K562 (cell line): Measurements from ENCODE around the gene GALNT16. TPM values are rescaled to one million over a fixed set of nuclear protein-coding genes. Genes with fewer than 3 reads are reported as not detected.

ENCODE experiments used
- ATAC-seq: fragments of 200-7000 bp; cut with Tn5 transposase; 3 replicates; pipeline ENCODE4 v1.9.1; 2020; ENCODE audit warnings: moderate library complexity
- BruUV-seq: library from RNA; stranded (reverse); fragments of 400-500 nt; replicated peaks from 2 replicates; lab custom pipeline; 2021; lab: Mats Ljungman, UMichigan
- CTCF ChIA-PET: fragments of 300-600 bp; formaldehyde crosslinking; extraction: SDS; loops from one replicate; lab custom pipeline; 2021; ENCODE audit warnings: low intra/inter-chr PET ratio; lab: Yijun Ruan, JAX
- POLR2A ChIA-PET: fragments of 300-600, 350-650 bp; sonication (Branson Sonifier 250); formaldehyde crosslinking; extraction: SDS; loops from one replicate; lab custom pipeline; 2021; ENCODE audit warnings: antibody characterized with exemption, inconsistent platforms; lab: Yijun Ruan, JAX
- DNase-seq, 4 experiments: peaks; one replicate each; pipeline versions ENCODE4 v3.0.0 to v3.0.0-alpha.2; 2011 to 2018; ENCODE audit warnings: low spot score in 3 of 4, mixed read lengths in 3 of 4; ENCODE audit errors: extremely low read depth in 1 of 4
- FAIRE-seq: peaks from 2 replicates; lab custom pipeline; 2011; peaks lifted over from hg19 to GRCh38; lab: Jason Lieb, UNC
- H2AFZ ChIP-seq: 2 replicates; pipeline ENCODE4 v1.6.0; 2011; ENCODE audit warnings: low read depth, low read length, control low read depth, inconsistent platforms
- H3K27ac ChIP-seq: fragments of 200-600 bp; 3 replicates; pipeline ENCODE4 v1.8.0; 2011; ENCODE audit warnings: low read depth, mild to moderate bottlenecking, control low read depth, inconsistent platforms, low read length, moderate library complexity, mixed read lengths; ENCODE audit errors: extremely low read depth
- H3K27me3 ChIP-seq, 2 experiments: fragments of 300-600 bp in 1 of 2; 2 replicates in 1 of 2; 3 replicates in 1 of 2; pipeline versions ENCODE4 v1.6.0 to v1.8.0; 2011; ENCODE audit warnings: inconsistent platforms in 2 of 2, low read length in 2 of 2, mild to moderate bottlenecking in 1 of 2, mixed read lengths in 1 of 2, moderate library complexity in 1 of 2; ENCODE audit not compliant: control insufficient read depth in 2 of 2, insufficient read depth in 2 of 2
- H3K36me3 ChIP-seq: fragments of 300-600 bp; 3 replicates; pipeline ENCODE4 v1.8.0; 2011; ENCODE audit warnings: mild to moderate bottlenecking, low read length, inconsistent platforms; ENCODE audit not compliant: control insufficient read depth, insufficient read depth
- H3K4me1 ChIP-seq, 2 experiments: fragments of 200-600 bp in 1 of 2; replicated peaks in 1 of 2; 2 replicates in 1 of 2; 3 replicates in 1 of 2; pipeline versions ENCODE4 v1.5.1 to v1.8.0; 2011; ENCODE audit warnings: inconsistent platforms in 2 of 2, low read length in 2 of 2, mild to moderate bottlenecking in 1 of 2, mixed read lengths in 1 of 2, moderate library complexity in 1 of 2; ENCODE audit not compliant: control insufficient read depth in 2 of 2, insufficient read depth in 2 of 2
- H3K4me2 ChIP-seq: 2 replicates; pipeline ENCODE4 v1.6.1; 2011; ENCODE audit warnings: low read length, control low read depth, inconsistent platforms, mixed read lengths; ENCODE audit not compliant: insufficient read depth
- H3K4me3 ChIP-seq: fragments of 200-600 bp; sonication (generic), shearing (Covaris generic); 2 replicates; pipeline ENCODE4 v1.5.1; 2016; ENCODE audit warnings: control low read depth, inconsistent platforms
- H3K79me2 ChIP-seq: fragments of 200-600 bp; 3 replicates; pipeline ENCODE4 v1.8.0; 2011; ENCODE audit warnings: low read length, inconsistent platforms; ENCODE audit not compliant: control insufficient read depth, insufficient read depth
- H3K9ac ChIP-seq, 2 experiments: 2 replicates each; pipeline versions ENCODE4 v1.6.0 to v1.6.1; 2011; ENCODE audit warnings: low read depth in 2 of 2, low read length in 2 of 2, control low read depth in 1 of 2, inconsistent platforms in 1 of 2, mild to moderate bottlenecking in 1 of 2, mixed read lengths in 1 of 2; ENCODE audit not compliant: insufficient read depth in 1 of 2
- H3K9me1 ChIP-seq: one replicate; pipeline ENCODE4 v1.6.0; 2011; ENCODE audit warnings: inconsistent platforms, mild to moderate bottlenecking, low read length, moderate library complexity; ENCODE audit not compliant: control insufficient read depth, insufficient read depth
- H3K9me3 ChIP-seq: replicated peaks from 2 replicates; pipeline ENCODE4 v1.5.1; 2011; ENCODE audit warnings: low read depth, low read length, inconsistent platforms; ENCODE audit not compliant: control insufficient read depth, insufficient read depth
- H4K20me1 ChIP-seq: replicated peaks from 2 replicates; pipeline ENCODE4 v1.6.1; 2011; ENCODE audit warnings: low read length, inconsistent platforms, mixed read lengths; ENCODE audit not compliant: control insufficient read depth, insufficient read depth
- E2F3 ChIP-seq: fragments of 250-450 bp; sonication (Bioruptor Pico); IDR thresholded peaks from 2 replicates; pipeline ENCODE4 v1.4.0; 2020; ENCODE audit warnings: mild to moderate bottlenecking
- MTA3 ChIP-seq: fragments of 450-650 bp; formaldehyde crosslinking; IDR thresholded peaks from 2 replicates; pipeline ENCODE4 v1.6.1; 2017; ENCODE audit warnings: mild to moderate bottlenecking, borderline replicate concordance
- PPARD ChIP-seq: fragments of 250-450 bp; sonication (Bioruptor Pico); IDR thresholded peaks from 2 replicates; pipeline ENCODE4 v1.8.0; 2022; ENCODE audit warnings: inconsistent platforms, mild to moderate bottlenecking, moderate library complexity
- RNF2 ChIP-seq: sonication (generic); IDR thresholded peaks from 2 replicates; pipeline ENCODE4 v1.6.1; 2016
- SAFB2 ChIP-seq: fragments of 200-400 bp; formaldehyde crosslinking; IDR thresholded peaks from 2 replicates; pipeline ENCODE4 v1.6.1; 2018; ENCODE audit warnings: borderline replicate concordance, low read length, low read depth, moderate library complexity; ENCODE audit not compliant: severe bottlenecking
- SIRT6 ChIP-seq: IDR thresholded peaks from one replicate; pipeline ENCODE4 v1.6.1; 2012; ENCODE audit warnings: low read depth, mild to moderate bottlenecking, control low read depth, inconsistent platforms, low read length, moderate library complexity
- STAT5A ChIP-seq: IDR thresholded peaks from 2 replicates; pipeline ENCODE4 v1.6.1; 2012; ENCODE audit warnings: low read length, inconsistent platforms, borderline replicate concordance
- TAF1 ChIP-seq: IDR thresholded peaks from 2 replicates; pipeline ENCODE4 v1.6.1; 2011; ENCODE audit warnings: mild to moderate bottlenecking, low read length, moderate library complexity; ENCODE audit not compliant: insufficient read depth, control insufficient read depth, severe bottlenecking; ENCODE audit errors: extremely low read depth
- TSC22D4 ChIP-seq: fragments of 450-650 bp; IDR thresholded peaks from 2 replicates; pipeline ENCODE4 v1.6.1; 2016; ENCODE audit warnings: missing genetic modification characterization, missing biosample characterization, control low read depth
- ZNF354B ChIP-seq: fragments of 250-450 bp; sonication (Bioruptor Pico); IDR thresholded peaks from 2 replicates; pipeline ENCODE4 v1.4.0; 2020
- WGBS: fragments of 100-300 bp; shearing (Covaris generic); methylation state at CpG from one replicate; pipeline ENCODE4 v1.1.6; 2016; ENCODE audit warnings: low coverage, mixed read lengths; ENCODE audit not compliant: insufficient coverage; ENCODE audit errors: missing lambda C conversion rate; 5-methylcytosine and 5-hydroxymethylcytosine counted together
- in situ Hi-C: fragments of 300-500 bp; cut with MboI; formaldehyde crosslinking; loops from 4 replicates; pipeline ENCODE4 v1.15.0; 2018; ENCODE audit warnings: inconsistent platforms, mixed read lengths
- intact Hi-C: fragments of 100-400 bp; cut with micrococcal nuclease; formaldehyde crosslinking; loops from 2 replicates; pipeline ENCODE4 v1.14.2; 2022
- polyA plus RNA-seq, 8 experiments: library from polyadenylated mRNA; depleted of rRNA in 4 of 8; stranded (reverse) in 5 of 8; unstranded in 3 of 8; fragments of >200 nt; fragmentation: Nextera tagmentation in 2 of 8; fragmentation: Illumina TruSeq in 1 of 8; extraction: Ambion mirVana in 2 of 8; extraction: Trizol in 1 of 8; gene quantifications; 2 replicates each; pipeline versions ENCODE4 v1.2.1 to v1.2.3, GENCODE V29; 2011 to 2014; ENCODE audit warnings: inconsistent platforms in 1 of 8, missing spikeins in 1 of 8
- total RNA-seq, 7 experiments: library from RNA; depleted of rRNA in 6 of 7; stranded (reverse); fragments of >200 nt in 6 of 7; fragmentation: Illumina TruSeq in 2 of 7; extraction: Trizol in 2 of 7; gene quantifications; 2 replicates each; pipeline versions ENCODE4 v1.2.1 to v1.2.3, GENCODE V29; 2011 to 2021; ENCODE audit warnings: low replicate concordance in 1 of 7
- TF ChIP-seq, protein P1 (sequence below): sonication (generic); formaldehyde crosslinking; IDR thresholded peaks from 2 replicates; pipeline ENCODE4 v1.8.0; 2023; ENCODE audit warnings: missing genetic modification reagents, mild to moderate bottlenecking, borderline replicate concordance
- TF ChIP-seq, protein P2 (sequence below): fragments of 250-450 bp; sonication (Bioruptor Pico); IDR thresholded peaks from 2 replicates; pipeline ENCODE4 v1.5.0; 2022; ENCODE audit warnings: mild to moderate bottlenecking
- TF ChIP-seq, protein P3 (sequence below): fragments of 450-650 bp; formaldehyde crosslinking; IDR thresholded peaks from 2 replicates; pipeline ENCODE4 v1.4.0; 2022; ENCODE audit warnings: missing genetic modification characterization

The GALNT16 gene
- total and polyA plus RNA-seq, 9 of the 15 experiments (the other 6 are each of a cell fraction or from before 2014, with no cell fraction given) = not detected

DNA sequence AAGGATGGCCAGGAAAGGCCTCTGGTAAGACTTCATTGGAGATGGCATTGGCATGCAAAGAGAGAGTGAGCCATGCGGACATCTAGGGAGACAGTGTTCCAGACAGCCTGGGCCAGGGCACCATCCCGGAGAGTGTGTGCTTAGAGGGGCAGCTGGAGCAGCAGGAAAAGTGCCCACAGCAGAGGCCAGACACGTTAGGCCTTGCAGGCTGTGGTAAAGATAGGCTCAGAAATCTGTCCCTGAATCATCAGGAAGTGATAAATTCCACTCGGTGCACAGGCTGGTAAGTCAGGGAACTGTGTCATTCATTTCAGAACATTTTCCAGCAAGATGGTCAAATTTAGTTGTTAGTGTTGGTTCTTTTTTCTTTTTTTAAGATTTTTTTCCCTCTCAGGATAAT is 8.8 kb downstream of the GALNT16 start (continued):
- TF ChIP-seq MTA3 = no peak
- no peak for TF ChIP-seq SIRT6
- TF ChIP-seq, protein P1, sequence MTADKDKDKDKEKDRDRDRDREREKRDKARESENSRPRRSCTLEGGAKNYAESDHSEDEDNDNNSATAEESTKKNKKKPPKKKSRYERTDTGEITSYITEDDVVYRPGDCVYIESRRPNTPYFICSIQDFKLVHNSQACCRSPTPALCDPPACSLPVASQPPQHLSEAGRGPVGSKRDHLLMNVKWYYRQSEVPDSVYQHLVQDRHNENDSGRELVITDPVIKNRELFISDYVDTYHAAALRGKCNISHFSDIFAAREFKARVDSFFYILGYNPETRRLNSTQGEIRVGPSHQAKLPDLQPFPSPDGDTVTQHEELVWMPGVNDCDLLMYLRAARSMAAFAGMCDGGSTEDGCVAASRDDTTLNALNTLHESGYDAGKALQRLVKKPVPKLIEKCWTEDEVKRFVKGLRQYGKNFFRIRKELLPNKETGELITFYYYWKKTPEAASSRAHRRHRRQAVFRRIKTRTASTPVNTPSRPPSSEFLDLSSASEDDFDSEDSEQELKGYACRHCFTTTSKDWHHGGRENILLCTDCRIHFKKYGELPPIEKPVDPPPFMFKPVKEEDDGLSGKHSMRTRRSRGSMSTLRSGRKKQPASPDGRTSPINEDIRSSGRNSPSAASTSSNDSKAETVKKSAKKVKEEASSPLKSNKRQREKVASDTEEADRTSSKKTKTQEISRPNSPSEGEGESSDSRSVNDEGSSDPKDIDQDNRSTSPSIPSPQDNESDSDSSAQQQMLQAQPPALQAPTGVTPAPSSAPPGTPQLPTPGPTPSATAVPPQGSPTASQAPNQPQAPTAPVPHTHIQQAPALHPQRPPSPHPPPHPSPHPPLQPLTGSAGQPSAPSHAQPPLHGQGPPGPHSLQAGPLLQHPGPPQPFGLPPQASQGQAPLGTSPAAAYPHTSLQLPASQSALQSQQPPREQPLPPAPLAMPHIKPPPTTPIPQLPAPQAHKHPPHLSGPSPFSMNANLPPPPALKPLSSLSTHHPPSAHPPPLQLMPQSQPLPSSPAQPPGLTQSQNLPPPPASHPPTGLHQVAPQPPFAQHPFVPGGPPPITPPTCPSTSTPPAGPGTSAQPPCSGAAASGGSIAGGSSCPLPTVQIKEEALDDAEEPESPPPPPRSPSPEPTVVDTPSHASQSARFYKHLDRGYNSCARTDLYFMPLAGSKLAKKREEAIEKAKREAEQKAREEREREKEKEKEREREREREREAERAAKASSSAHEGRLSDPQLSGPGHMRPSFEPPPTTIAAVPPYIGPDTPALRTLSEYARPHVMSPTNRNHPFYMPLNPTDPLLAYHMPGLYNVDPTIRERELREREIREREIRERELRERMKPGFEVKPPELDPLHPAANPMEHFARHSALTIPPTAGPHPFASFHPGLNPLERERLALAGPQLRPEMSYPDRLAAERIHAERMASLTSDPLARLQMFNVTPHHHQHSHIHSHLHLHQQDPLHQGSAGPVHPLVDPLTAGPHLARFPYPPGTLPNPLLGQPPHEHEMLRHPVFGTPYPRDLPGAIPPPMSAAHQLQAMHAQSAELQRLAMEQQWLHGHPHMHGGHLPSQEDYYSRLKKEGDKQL = no peak

DNA sequence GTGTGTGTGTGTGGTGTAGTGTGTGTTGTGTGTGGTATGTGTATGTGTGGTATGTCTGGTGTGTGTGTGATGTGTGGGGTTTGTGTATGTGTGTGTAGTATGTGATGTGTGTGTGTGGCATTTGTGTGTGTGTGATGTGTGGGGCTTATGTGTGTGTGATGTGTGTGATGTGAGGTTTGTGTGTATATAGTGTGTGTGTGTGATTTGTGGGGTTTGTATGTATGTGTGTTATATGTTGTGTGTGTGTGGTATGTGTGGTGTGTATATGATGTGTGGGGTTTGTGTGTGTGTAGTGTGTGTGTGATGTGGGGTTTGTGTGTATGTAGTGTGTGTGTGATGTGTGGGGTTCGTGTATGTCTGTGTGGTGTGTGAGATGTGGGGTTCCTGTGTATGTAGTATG is 9.4 kb downstream of the GALNT16 start:
- H3K9me3 ChIP-seq = no peaks in the 10 kb centered on the region
- H3K9ac ChIP-seq = no peak overlapping the region
- no CpG with 5 or more reads among the region's 1 CpG for WGBS
- H3K9me1 ChIP-seq = no peaks in the 10 kb centered on the region
- no peaks in the 10 kb centered on the region for H3K4me1 ChIP-seq
- BruUV-seq = no TSS peak
- FAIRE-seq (no peak), DNase-seq (no peak), ATAC-seq (no peak)
- in situ Hi-C loops = loop anchor here (25.0 kb wide), 1 partner anchor 193 kb away; no protein-coding TSS in a partner anchor
- H3K79me2 ChIP-seq = no peaks in the 10 kb centered on the region
- no peak overlapping the region for H3K4me3 ChIP-seq
- no peak for TF ChIP-seq TAF1
- TF ChIP-seq, protein P2, sequence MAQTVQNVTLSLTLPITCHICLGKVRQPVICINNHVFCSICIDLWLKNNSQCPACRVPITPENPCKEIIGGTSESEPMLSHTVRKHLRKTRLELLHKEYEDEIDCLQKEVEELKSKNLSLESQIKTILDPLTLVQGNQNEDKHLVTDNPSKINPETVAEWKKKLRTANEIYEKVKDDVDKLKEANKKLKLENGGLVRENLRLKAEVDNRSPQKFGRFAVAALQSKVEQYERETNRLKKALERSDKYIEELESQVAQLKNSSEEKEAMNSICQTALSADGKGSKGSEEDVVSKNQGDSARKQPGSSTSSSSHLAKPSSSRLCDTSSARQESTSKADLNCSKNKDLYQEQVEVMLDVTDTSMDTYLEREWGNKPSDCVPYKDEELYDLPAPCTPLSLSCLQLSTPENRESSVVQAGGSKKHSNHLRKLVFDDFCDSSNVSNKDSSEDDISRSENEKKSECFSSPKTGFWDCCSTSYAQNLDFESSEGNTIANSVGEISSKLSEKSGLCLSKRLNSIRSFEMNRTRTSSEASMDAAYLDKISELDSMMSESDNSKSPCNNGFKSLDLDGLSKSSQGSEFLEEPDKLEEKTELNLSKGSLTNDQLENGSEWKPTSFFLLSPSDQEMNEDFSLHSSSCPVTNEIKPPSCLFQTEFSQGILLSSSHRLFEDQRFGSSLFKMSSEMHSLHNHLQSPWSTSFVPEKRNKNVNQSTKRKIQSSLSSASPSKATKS = no peak
- TF ChIP-seq ZNF354B (CRISPR knock-in tag) = no peak
- TF ChIP-seq, protein P3, sequence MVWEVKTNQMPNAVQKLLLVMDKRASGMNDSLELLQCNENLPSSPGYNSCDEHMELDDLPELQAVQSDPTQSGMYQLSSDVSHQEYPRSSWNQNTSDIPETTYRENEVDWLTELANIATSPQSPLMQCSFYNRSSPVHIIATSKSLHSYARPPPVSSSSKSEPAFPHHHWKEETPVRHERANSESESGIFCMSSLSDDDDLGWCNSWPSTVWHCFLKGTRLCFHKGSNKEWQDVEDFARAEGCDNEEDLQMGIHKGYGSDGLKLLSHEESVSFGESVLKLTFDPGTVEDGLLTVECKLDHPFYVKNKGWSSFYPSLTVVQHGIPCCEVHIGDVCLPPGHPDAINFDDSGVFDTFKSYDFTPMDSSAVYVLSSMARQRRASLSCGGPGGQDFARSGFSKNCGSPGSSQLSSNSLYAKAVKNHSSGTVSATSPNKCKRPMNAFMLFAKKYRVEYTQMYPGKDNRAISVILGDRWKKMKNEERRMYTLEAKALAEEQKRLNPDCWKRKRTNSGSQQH (CRISPR knock-in tag) = no peak
- no peak for TF ChIP-seq TSC22D4 (tag)
- TF ChIP-seq STAT5A = no peak
- no peak for TF ChIP-seq PPARD (CRISPR knock-in tag)
- no peak for TF ChIP-seq SAFB2
- TF ChIP-seq E2F3 = no peak
- no peak for TF ChIP-seq RNF2
- peaks cover 12 to 56% of the 10 kb centered on the region in 2 experiments; a peak in 4 of 5 replicates for H3K27me3 ChIP-seq
- intact Hi-C loops = no loop called here
- no peak overlapping the region for H3K4me2 ChIP-seq
- no peaks in the 10 kb centered on the region for H3K36me3 ChIP-seq
- POLR2A ChIA-PET = no interaction called here
- CTCF ChIA-PET = no interaction called here
- H4K20me1 ChIP-seq = no peaks in the 10 kb centered on the region
- no peak overlapping the region for H2AFZ ChIP-seq
- no peak overlapping the region for H3K27ac ChIP-seq
